ENCODE results near the gene TTC17. TPM values are rescaled to one million over a fixed set of nuclear protein-coding genes. Genes with fewer than 3 reads are reported as not detected.
"Not testable (repeated sequence)": the region's sequence is repeated elsewhere in the genome, so short reads cannot be mapped to it uniquely, and the experiment has no call there.

The TTC17 gene
- total RNA-seq, 1 experiment from 2014 or later = 48.6 TPM

GRCh38 chr11:43447151-43447550, 88.4 kb downstream of the TTC17 start:
- DNase-seq (ENCODE audit: low spot score) = no peak

GRCh38 chr11:43458486-43458885, 99.8 kb downstream of the TTC17 start:
- no peak for DNase-seq (ENCODE audit: low spot score)

- DNase-seq (ENCODE audit: low spot score) = no peak
Observed at GRCh38 chr11:43459246-43459645, 100.5 kb downstream of the TTC17 start.

- no peak for DNase-seq (ENCODE audit: low spot score)
Observed at GRCh38 chr11:43462359-43462758, 103.6 kb downstream of the TTC17 start.

- no peak for DNase-seq (ENCODE audit: low spot score)
Observed at GRCh38 chr11:43467958-43468357, 109.2 kb downstream of the TTC17 start.

- DNase-seq (ENCODE audit: low spot score) = not testable (repeated sequence)
Observed at GRCh38 chr11:43477491-43477890, 118.8 kb downstream of the TTC17 start.

- DNase-seq (ENCODE audit: low spot score) = no peak
Observed at GRCh38 chr11:43486141-43486540, 127.4 kb downstream of the TTC17 start.

GRCh38 chr11:43489869-43490465, 131.2 kb downstream of the TTC17 start:
- no peak for DNase-seq (ENCODE audit: low spot score)

GRCh38 chr11:43492701-43493100, 134.0 kb downstream of the TTC17 start:
- DNase-seq (ENCODE audit: low spot score) = no peak

- no peak for DNase-seq (ENCODE audit: low spot score)
Observed at GRCh38 chr11:43493431-43493830, 134.7 kb downstream of the TTC17 start.

GRCh38 chr11:43497144-43497543, 138.4 kb downstream of the TTC17 start:
- no peak for DNase-seq (ENCODE audit: low spot score)

- DNase-seq (ENCODE audit: low spot score) = no peak
Observed at GRCh38 chr11:43498561-43498960, 139.8 kb downstream of the TTC17 start.

- no peak for DNase-seq (ENCODE audit: low spot score)
Observed at GRCh38 chr11:43503417-43503816, 144.7 kb downstream of the TTC17 start.

- no peak for DNase-seq (ENCODE audit: low spot score)
Observed at GRCh38 chr11:43504316-43504950, 145.7 kb downstream of the TTC17 start.

GRCh38 chr11:43505171-43505570, 146.5 kb downstream of the TTC17 start:
- no peak for DNase-seq (ENCODE audit: low spot score)

GRCh38 chr11:43507171-43507570, 148.5 kb downstream of the TTC17 start:
- no peak for DNase-seq (ENCODE audit: low spot score)

- DNase-seq (ENCODE audit: low spot score) = peak; percentile 50
Observed at GRCh38 chr11:43508511-43508918, 149.8 kb downstream of the TTC17 start.

GRCh38 chr11:43511959-43512358, 153.2 kb downstream of the TTC17 start:
- no peak for DNase-seq (ENCODE audit: low spot score)

GRCh38 chr11:43515090-43515489, 156.4 kb downstream of the TTC17 start:
- DNase-seq (ENCODE audit: low spot score) = no peak

GRCh38 chr11:43516316-43516850, 157.7 kb downstream of the TTC17 start:
- no peak for DNase-seq (ENCODE audit: low spot score)

- DNase-seq (ENCODE audit: low spot score) = no peak
Observed at GRCh38 chr11:43517518-43517917, 158.8 kb downstream of the TTC17 start.

GRCh38 chr11:43518408-43519160, 159.9 kb downstream of the TTC17 start:
- no peak for DNase-seq (ENCODE audit: low spot score)

- DNase-seq (ENCODE audit: low spot score) = no peak
Observed at GRCh38 chr11:43521471-43521870, 162.8 kb downstream of the TTC17 start.
